Measurements from ENCODE around the gene TPRG1. TPM values are rescaled to one million over a fixed set of nuclear protein-coding genes. Genes with fewer than 3 reads are reported as not detected.

Gene TPRG1
- total and polyA plus RNA-seq, 2 donors (not counting 3 experiments of a cell fraction or from before 2014, with no cell fraction given), result 0.30 TPM; not detected in 1

DNA sequence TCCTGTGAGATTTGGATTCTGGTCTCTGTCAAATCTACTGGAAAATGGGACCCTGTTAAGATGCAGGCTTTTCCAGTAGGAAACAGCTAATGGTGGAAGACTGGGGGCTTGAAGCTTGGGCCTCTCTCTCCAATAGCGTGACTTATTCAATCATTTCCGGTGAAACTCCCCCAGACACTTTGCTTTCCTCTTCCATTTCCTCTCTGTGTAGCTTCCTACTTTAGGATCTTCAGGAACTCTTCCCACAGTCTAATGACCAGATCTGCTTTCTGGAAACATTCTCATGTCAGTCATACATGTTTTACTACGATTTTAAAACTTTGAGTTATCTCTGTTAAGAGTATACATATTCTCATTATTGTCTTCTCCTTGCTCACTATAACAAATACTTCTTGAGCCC, 28.0 kb upstream of the TPRG1 start:
- H3K4me1 ChIP-seq (ENCODE audit: control insufficient read depth, extremely low read depth, insufficient read depth, low read length), result no peaks in the 10 kb centered on the region
- no peaks in the 10 kb centered on the region for H3K9me1 ChIP-seq (replicated peaks; ENCODE audit: control insufficient read depth, extremely low read depth, insufficient read depth, low read length)
- DNase-seq (ENCODE audit: low read depth, low spot score), result no peak
- no peaks in the 10 kb centered on the region for H3K36me3 ChIP-seq (ENCODE audit: control insufficient read depth in 2 of 2, extremely low read depth in 1 of 2, insufficient read depth in 2 of 2, low read length in 2 of 2)
- CTCF ChIA-PET, result interaction anchor here (0.9 to 3.2 kb wide), 6 partner anchors 89 to 1405 kb away, joined by 3 to 17 read pairs (median 3); no protein-coding TSS in a partner anchor
- no TSS peak for BruUV-seq (replicated peaks)
- H3K27me3 ChIP-seq (ENCODE audit: control insufficient read depth in 2 of 2, insufficient read depth in 2 of 2, low read length in 2 of 2), result peaks cover 7 to 8% of the 10 kb centered on the region in 2 experiments
- H4K20me1 ChIP-seq (replicated peaks; ENCODE audit: control insufficient read depth, extremely low read depth, insufficient read depth, low read length), result no peaks in the 10 kb centered on the region
- H2AFZ ChIP-seq (ENCODE audit: low read depth, low read length), result no peak overlapping the region
- POLR2A ChIA-PET, result no interaction called here
- no peaks in the 10 kb centered on the region for H3K9me3 ChIP-seq (replicated peaks; ENCODE audit: control insufficient read depth, insufficient read depth, low read length)
- H3K79me2 ChIP-seq (ENCODE audit: control insufficient read depth, insufficient read depth, low read length), result no peaks in the 10 kb centered on the region
- dilution Hi-C loops (cut with MboI; ENCODE audit: extremely low pct_ligation_motif_present, low sequenced_read_pairs), result no loop called here
- intact Hi-C loops (cut with micrococcal nuclease), result no loop called here
- FAIRE-seq, result no peak
- H3K9ac ChIP-seq (replicated peaks; ENCODE audit: extremely low read depth, insufficient read depth, low read length), result no peak overlapping the region
- no peak overlapping the region for H3K4me2 ChIP-seq (ENCODE audit: insufficient read depth, low read length)
- no peak overlapping the region for H3K27ac ChIP-seq (ENCODE audit: insufficient read depth, low read depth, low read length)
- TF ChIP-seq GATA2 (IDR thresholded peaks at IDR 0.05; ENCODE audit: insufficient read depth, insufficient read length, low read depth, low read length), result no peak
- no peak for TF ChIP-seq MYC (IDR thresholded peaks at IDR 0.05; ENCODE audit: low read depth, low read length)
- no peak for TF ChIP-seq POLR2AphosphoS5 (IDR thresholded peaks at IDR 0.05; ENCODE audit: insufficient read depth, low read depth, low read length)
- TF ChIP-seq, protein P1, sequence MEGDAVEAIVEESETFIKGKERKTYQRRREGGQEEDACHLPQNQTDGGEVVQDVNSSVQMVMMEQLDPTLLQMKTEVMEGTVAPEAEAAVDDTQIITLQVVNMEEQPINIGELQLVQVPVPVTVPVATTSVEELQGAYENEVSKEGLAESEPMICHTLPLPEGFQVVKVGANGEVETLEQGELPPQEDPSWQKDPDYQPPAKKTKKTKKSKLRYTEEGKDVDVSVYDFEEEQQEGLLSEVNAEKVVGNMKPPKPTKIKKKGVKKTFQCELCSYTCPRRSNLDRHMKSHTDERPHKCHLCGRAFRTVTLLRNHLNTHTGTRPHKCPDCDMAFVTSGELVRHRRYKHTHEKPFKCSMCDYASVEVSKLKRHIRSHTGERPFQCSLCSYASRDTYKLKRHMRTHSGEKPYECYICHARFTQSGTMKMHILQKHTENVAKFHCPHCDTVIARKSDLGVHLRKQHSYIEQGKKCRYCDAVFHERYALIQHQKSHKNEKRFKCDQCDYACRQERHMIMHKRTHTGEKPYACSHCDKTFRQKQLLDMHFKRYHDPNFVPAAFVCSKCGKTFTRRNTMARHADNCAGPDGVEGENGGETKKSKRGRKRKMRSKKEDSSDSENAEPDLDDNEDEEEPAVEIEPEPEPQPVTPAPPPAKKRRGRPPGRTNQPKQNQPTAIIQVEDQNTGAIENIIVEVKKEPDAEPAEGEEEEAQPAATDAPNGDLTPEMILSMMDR (IDR thresholded peaks at IDR 0.05; ENCODE audit: extremely low read depth in 1 of 2, insufficient read depth in 1 of 2, low read depth in 1 of 2, low read length in 2 of 2), result no peak
- TF ChIP-seq POLR2A (IDR thresholded peaks at IDR 0.05; ENCODE audit: low read depth, low read length), result no peak
- no peak for TF ChIP-seq EZH2 (IDR thresholded peaks at IDR 0.05; ENCODE audit: borderline replicate concordance, low read depth, low read length, severe bottlenecking)
- TF ChIP-seq, protein P2, sequence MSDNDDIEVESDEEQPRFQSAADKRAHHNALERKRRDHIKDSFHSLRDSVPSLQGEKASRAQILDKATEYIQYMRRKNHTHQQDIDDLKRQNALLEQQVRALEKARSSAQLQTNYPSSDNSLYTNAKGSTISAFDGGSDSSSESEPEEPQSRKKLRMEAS (IDR thresholded peaks at IDR 0.05; ENCODE audit: insufficient read depth, insufficient read length), result no peak
- TF ChIP-seq FOS (IDR thresholded peaks at IDR 0.05; ENCODE audit: borderline replicate concordance, insufficient read depth, low read length), result no peak
- TF ChIP-seq JUN (IDR thresholded peaks at IDR 0.05; ENCODE audit: borderline replicate concordance, insufficient read depth, insufficient read length, low read depth), result no peak
- no peak overlapping the region for H3K4me3 ChIP-seq (replicated peaks in 1 of 3; ENCODE audit: insufficient read depth in 1 of 3, low read depth in 1 of 3, low read length in 3 of 3)

Measured in endothelial cell of umbilical vein (primary cell).